SU-DHL-6 (cell line): Measurements from ENCODE around the gene STT3B.

Experiments used
- EZH2phosphoT487 ChIP-seq: fragments of 200-600 bp; sonication (generic), shearing (Covaris generic); conservative IDR thresholded peaks from 2 replicates; pipeline ENCODE4 v1.6.1; 2018; ENCODE audit warnings: mild to moderate bottlenecking, antibody characterized with exemption, low read length, moderate library complexity, mixed read lengths
- TF ChIP-seq, protein P1 (sequence below): fragments of 200-600 bp; sonication (generic); IDR thresholded peaks from one replicate; pipeline ENCODE4 v1.5.1; 2017; ENCODE audit warnings: antibody characterized with exemption, mild to moderate bottlenecking, low read length, moderate library complexity; ENCODE audit not compliant: insufficient read depth, poor library complexity, severe bottlenecking

DNA sequence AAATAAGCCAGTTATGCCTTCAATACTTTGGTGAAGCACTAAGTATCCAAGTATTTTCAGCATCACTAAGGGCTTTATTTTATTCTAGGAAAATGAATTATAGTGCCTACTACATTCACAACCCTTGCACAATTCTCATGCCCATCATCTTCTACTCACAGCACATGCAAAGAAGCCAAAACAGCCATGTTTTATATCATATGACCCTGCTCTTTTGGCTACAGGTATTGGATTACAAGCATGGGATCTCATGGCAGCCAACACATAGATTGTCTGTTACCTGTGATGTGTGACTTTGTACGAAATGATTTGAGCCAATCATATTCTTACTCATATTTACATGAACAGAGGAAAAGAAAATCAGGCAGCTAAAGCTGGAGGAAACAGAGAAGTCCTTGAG is 38.6 kb downstream of the STT3B start:
- TF ChIP-seq, protein P1, sequence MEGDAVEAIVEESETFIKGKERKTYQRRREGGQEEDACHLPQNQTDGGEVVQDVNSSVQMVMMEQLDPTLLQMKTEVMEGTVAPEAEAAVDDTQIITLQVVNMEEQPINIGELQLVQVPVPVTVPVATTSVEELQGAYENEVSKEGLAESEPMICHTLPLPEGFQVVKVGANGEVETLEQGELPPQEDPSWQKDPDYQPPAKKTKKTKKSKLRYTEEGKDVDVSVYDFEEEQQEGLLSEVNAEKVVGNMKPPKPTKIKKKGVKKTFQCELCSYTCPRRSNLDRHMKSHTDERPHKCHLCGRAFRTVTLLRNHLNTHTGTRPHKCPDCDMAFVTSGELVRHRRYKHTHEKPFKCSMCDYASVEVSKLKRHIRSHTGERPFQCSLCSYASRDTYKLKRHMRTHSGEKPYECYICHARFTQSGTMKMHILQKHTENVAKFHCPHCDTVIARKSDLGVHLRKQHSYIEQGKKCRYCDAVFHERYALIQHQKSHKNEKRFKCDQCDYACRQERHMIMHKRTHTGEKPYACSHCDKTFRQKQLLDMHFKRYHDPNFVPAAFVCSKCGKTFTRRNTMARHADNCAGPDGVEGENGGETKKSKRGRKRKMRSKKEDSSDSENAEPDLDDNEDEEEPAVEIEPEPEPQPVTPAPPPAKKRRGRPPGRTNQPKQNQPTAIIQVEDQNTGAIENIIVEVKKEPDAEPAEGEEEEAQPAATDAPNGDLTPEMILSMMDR = no peak
- no peak for TF ChIP-seq EZH2phosphoT487
